ENCODE data around the gene KLHDC8B. TPM values are rescaled to one million over a fixed set of nuclear protein-coding genes. Genes with fewer than 3 reads are reported as not detected.
A peak's percentile ranks its signal among the peaks of the same experiment; 100 is the strongest.

Gene KLHDC8B
- total RNA-seq, 1 donor from 2014 or later, result 32.6 TPM

- no peak for DNase-seq
These were observed 10.2 kb upstream of the KLHDC8B start for GRCh38 chr3:49161197-49161596.

- DNase-seq, result no peak
These were observed 9.4 kb upstream of the KLHDC8B start for GRCh38 chr3:49161808-49162530.

- DNase-seq, result no peak
These were observed 8.5 kb upstream of the KLHDC8B start for GRCh38 chr3:49162751-49163419.

- no peak for DNase-seq
These were observed 7.8 kb upstream of the KLHDC8B start for GRCh38 chr3:49163609-49164008.

- no peak for DNase-seq
These were observed 6.2 kb upstream of the KLHDC8B start for GRCh38 chr3:49164983-49165720.

- DNase-seq, result peak; percentile 39
These were observed 5.3 kb upstream of the KLHDC8B start, which contains the start of gene CCDC71 for GRCh38 chr3:49165771-49166751. Gene CCDC71 (minus strand): TSS chr3:49166331. CDS start chr3:49164208, 2,123 bp downstream.

GRCh38 chr3:49166752-49167556 lies 4.4 kb upstream of the KLHDC8B start:
- no peak for DNase-seq

- no peak for DNase-seq
These were observed 667 bp upstream of the KLHDC8B start for GRCh38 chr3:49170744-49171118.

- no peak for DNase-seq
These were observed 540 bp downstream of the KLHDC8B start for GRCh38 chr3:49171775-49172500.

GRCh38 chr3:49172551-49173041 lies 1.2 kb downstream of the KLHDC8B start:
- no peak for DNase-seq

- peak; percentile 59 for DNase-seq
These were observed 1.9 kb downstream of the KLHDC8B start for GRCh38 chr3:49173116-49173791.

- DNase-seq, result no peak
These were observed 2.4 kb downstream of the KLHDC8B start for GRCh38 chr3:49173792-49174170.

- no peak for DNase-seq
These were observed 3.1 kb downstream of the KLHDC8B start for GRCh38 chr3:49174397-49174985.

- no peak for DNase-seq
These were observed 4.1 kb downstream of the KLHDC8B start for GRCh38 chr3:49175530-49175929.

- no peak for DNase-seq
These were observed 5.7 kb downstream of the KLHDC8B start for GRCh38 chr3:49177073-49177472.

GRCh38 chr3:49180116-49180515 lies 8.7 kb downstream of the KLHDC8B start:
- no peak for DNase-seq

GRCh38 chr3:49181351-49181750 lies 10.0 kb downstream of the KLHDC8B start:
- no peak for DNase-seq

GRCh38 chr3:49182682-49183081 lies 11.3 kb downstream of the KLHDC8B start:
- no peak for DNase-seq

GRCh38 chr3:49183873-49184272 lies 12.5 kb downstream of the KLHDC8B start:
- DNase-seq, result no peak
